ENCODE data around the gene SCO1.

Gene SCO1

DNA sequence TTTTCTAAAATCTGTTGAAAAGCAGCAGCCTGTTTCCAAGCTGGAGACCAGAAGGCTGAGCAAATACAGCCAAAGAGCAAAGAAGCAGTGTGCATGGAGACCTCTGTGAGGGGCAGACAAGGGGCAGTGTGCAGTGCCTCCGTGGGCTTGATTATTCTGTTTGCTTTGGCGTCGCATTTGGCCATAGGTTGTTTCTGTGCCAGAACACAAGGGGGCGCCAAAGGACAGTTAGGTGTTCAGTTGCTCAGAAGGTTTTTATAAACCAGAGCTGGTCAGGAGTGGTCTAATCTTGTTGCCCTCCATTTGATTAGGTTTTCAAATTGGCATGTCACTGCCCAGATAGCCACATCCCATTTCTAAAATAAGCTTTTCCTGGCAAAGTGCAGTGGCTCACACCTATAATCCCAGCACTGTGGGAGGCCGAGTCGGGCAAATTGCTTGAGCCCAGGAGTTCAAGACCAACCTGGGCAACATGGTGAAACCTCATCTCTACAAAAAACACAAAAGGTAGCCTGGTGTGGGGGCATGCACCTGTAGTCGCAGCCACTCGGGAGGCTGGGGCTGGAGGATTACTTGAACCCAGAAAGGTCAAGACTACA, 50.8 kb downstream of the SCO1 start:
- TF ChIP-seq, protein P1, sequence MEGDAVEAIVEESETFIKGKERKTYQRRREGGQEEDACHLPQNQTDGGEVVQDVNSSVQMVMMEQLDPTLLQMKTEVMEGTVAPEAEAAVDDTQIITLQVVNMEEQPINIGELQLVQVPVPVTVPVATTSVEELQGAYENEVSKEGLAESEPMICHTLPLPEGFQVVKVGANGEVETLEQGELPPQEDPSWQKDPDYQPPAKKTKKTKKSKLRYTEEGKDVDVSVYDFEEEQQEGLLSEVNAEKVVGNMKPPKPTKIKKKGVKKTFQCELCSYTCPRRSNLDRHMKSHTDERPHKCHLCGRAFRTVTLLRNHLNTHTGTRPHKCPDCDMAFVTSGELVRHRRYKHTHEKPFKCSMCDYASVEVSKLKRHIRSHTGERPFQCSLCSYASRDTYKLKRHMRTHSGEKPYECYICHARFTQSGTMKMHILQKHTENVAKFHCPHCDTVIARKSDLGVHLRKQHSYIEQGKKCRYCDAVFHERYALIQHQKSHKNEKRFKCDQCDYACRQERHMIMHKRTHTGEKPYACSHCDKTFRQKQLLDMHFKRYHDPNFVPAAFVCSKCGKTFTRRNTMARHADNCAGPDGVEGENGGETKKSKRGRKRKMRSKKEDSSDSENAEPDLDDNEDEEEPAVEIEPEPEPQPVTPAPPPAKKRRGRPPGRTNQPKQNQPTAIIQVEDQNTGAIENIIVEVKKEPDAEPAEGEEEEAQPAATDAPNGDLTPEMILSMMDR (IDR thresholded peaks at IDR 0.05; ENCODE audit: low read depth, low read length): peak; percentile 89
- peak; percentile 34 for DNase-seq (ENCODE audit: extremely low read depth, low read depth)

DNA sequence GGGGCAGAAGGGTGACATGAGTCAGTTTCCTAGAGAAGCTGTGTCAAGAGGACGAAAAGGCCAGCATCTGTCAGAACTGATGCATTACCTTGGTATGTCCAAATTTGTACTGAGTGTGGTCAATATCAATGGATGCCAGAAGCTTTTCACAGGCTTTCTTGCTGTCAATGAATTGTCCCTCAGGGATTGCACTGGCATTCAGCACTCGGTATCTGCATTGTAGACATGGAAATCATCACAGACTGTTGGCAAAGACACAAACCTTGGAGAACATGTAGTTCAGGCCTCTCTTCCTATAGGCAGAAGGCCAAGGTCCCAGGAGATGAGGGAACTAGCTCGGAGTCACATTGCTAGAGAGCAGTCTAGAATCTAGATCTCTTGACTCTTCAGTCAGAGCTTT, 56.9 kb downstream of the SCO1 start:
- DNase-seq (ENCODE audit: extremely low read depth, low read depth): no peak
- TF ChIP-seq, protein P1 (IDR thresholded peaks at IDR 0.05; ENCODE audit: low read depth, low read length): no peak

DNA sequence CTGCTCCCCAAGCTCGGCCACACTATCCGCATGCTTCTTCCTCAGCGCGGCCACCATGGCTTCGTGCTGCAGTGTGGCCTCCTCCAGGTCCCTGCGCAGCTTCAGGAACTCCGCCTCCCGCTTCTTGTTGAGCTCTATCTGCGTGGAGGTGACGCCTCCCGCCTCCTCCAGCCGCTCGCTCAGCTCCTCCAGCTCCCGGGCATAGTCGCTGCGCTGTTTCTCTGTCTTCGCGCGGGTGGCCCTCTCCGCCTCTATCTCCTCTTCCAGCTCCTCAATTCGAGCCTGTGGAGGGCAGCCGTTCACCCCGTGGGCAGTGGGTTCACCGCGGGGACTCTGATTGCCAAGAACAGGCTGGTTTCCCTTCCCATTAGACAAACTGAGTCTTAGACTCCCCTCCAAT, 59.2 kb downstream of the SCO1 start:
- DNase-seq (ENCODE audit: extremely low read depth, low read depth): no peak
- TF ChIP-seq, protein P1 (IDR thresholded peaks at IDR 0.05; ENCODE audit: low read depth, low read length): no peak

DNA sequence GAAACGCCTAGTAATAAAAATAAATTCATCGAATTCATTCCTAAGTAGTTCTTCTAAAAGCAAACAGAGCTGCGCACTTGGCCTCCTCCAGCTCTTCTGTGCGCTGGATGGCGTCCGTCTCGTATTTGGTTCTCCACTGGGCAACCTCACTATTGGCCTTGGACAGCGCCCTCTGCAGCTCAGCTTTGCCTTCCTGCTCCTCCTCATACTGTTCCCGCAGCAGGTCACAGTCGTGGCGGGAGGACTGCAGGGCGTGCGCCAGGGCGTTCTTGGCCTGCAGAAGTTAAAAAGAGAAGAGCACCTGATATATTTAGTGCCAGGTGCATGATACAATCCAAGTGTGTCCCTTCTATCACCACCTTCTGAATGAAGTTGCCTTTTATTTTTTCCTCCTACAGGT, 62.0 kb downstream of the SCO1 start:
- TF ChIP-seq, protein P1 (IDR thresholded peaks at IDR 0.05; ENCODE audit: low read depth, low read length): no peak
- no peak for DNase-seq (ENCODE audit: extremely low read depth, low read depth)

DNA sequence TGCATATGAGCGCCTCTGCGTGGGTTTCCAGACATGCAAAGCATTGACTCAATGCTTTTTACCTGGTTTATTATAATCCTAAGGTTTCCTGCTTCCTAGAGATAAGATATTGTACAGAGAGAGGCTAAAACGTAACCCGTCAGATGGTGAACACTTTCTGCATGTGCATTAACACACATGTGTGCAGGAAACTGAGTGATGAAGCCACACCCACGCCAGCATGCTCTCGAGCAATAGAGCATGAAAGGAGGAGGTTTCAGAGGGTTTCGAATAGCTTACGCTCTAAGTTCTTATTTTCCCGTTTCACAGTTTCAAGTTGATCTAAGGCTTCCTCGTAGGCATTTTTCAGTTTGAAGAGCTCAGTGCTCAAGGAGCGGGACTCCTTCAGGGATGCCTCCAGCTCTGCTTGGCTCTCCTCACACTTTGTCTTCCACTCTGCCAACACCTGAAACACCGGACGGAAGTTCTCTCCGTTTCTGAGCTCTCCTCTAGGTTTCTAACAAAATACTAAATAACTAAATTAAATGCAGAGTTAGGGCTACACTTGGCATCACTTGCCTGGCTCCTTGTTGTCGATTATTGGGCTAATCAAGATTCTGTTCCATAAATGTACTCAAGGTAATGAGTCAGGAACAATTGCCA, 63.5 kb downstream of the SCO1 start:
- DNase-seq (ENCODE audit: extremely low read depth, low read depth): no peak
- TF ChIP-seq, protein P1 (IDR thresholded peaks at IDR 0.05; ENCODE audit: low read depth, low read length): no peak

DNA sequence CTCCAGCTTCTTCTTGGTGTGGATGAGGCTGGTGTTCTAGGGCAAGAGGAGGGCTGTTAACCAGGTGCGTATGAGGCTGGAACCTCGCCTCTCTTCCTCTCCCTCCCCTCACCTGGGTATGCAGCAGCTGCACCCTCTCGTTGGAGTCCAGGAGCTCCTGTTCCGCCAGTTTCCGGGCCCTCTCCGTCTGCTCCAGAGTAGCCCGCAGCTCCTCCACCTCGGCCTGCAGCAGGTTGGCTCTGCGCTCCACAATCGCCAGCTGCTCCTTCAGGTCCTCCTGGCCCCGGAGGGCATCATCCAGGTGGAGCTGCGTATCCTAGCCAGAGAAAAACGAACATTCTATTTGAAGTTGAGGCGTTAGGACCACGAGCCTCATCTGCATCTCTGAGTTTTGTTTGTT, 65.6 kb downstream of the SCO1 start:
- DNase-seq (ENCODE audit: extremely low read depth, low read depth): no peak
- TF ChIP-seq, protein P1 (IDR thresholded peaks at IDR 0.05; ENCODE audit: low read depth, low read length): no peak

DNA sequence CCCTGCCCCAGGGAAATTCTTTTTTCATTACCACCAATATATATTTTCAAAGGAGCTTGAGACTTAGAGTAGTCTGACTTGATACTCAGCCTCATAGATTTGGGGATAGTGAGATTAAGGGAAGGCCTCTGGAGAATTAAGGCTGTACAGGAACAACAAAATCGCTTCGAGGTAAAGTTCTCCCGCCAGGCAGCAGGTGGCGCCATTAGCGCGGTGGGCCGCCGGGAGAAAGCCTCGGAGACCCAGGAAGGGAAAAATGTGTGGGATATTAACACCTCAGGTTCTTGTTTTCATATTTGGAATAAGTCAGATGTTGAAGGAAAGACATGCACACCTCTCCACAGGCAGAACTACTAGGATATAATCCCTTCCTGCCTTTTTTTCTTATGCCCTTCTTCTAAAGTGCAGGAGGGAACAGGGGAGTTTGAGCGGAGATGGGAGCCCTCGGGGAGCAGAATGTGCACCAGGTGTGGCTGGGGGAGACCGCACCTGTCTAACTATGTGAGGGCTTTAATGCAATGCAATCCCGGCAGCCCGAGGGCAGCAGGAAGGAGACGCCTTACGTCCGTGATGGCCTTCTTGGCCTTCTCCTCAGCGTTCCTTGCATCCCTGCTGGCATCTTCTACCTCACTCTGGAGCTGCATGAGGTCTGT, 66.2 kb downstream of the SCO1 start:
- TF ChIP-seq, protein P1 (IDR thresholded peaks at IDR 0.05; ENCODE audit: low read depth, low read length): peak; percentile 88

More for the DNA sequence above, 66.2 kb downstream of the SCO1 start:
- no peak for DNase-seq (ENCODE audit: extremely low read depth, low read depth)

Measured in AG09319 (cell line).